ENCODE measurements around the gene ATP1A3. TPM values are rescaled to one million over a fixed set of nuclear protein-coding genes. Genes with fewer than 3 reads are reported as not detected.

ATP1A3 gene
- total RNA-seq, 2 donors from 2014 or later, result 0.69 to 1.0 TPM

GRCh38 chr19:41974652-41975051 lies 19.4 kb downstream of the ATP1A3 start:
- Mint-ChIP-seq H3K4me1 (no peaks in the 10 kb centered on the region), H3K36me3 (ENCODE audit: low read depth) (no peaks in the 10 kb centered on the region), H3K27ac (no peak overlapping the region), H3K4me3 (no peak overlapping the region), H3K27me3 (ENCODE audit: insufficient read depth) (no peaks in the 10 kb centered on the region), H3K9me3 (no peaks in the 10 kb centered on the region)
- no peaks in the 10 kb centered on the region for H3K9me3 ChIP-seq (ENCODE audit: control insufficient read depth, low read length)
- 92 to 96% methylated on average over 7 to 8 of the region's 8 CpGs for WGBS, 2 experiments (ENCODE audit: insufficient coverage in 1 of 2, insufficient read length in 1 of 2)
- no peaks in the 10 kb centered on the region for H3K27me3 ChIP-seq (ENCODE audit: control insufficient read depth, insufficient read depth, low read length, poor library complexity, severe bottlenecking)
- no peak for TF ChIP-seq CTCF (conservative IDR thresholded peaks at IDR 0.05)
- no peak overlapping the region for H3K4me3 ChIP-seq (ENCODE audit: low read length)
- no peak overlapping the region for H3K9ac ChIP-seq (ENCODE audit: extremely low read depth, low read length, poor library complexity, severe bottlenecking)
- no peaks in the 10 kb centered on the region for H3K4me1 ChIP-seq (ENCODE audit: control insufficient read depth, insufficient read depth, low read length)
- no peak for DNase-seq
- no peaks in the 10 kb centered on the region for H3K36me3 ChIP-seq (ENCODE audit: control insufficient read depth, insufficient read depth, low read length)
- no peak overlapping the region for H3K27ac ChIP-seq (ENCODE audit: low read depth, low read length)

- no peaks in the 10 kb centered on the region for H3K27me3 ChIP-seq (ENCODE audit: control insufficient read depth, insufficient read depth, low read length, poor library complexity, severe bottlenecking)
- H3K27ac ChIP-seq (ENCODE audit: low read depth, low read length), result no peak overlapping the region
- H3K4me1 ChIP-seq (ENCODE audit: control insufficient read depth, insufficient read depth, low read length), result no peaks in the 10 kb centered on the region
- WGBS, 2 experiments (ENCODE audit: insufficient coverage in 1 of 2, insufficient read length in 1 of 2), result 91 to 100% methylated on average over 5 to 11 of the region's 11 CpGs
- no peaks in the 10 kb centered on the region for H3K36me3 ChIP-seq (ENCODE audit: control insufficient read depth, insufficient read depth, low read length)
- no peak for DNase-seq
- Mint-ChIP-seq H3K9me3 (no peaks in the 10 kb centered on the region), H3K4me3 (no peak overlapping the region), H3K36me3 (ENCODE audit: low read depth) (no peaks in the 10 kb centered on the region), H3K4me1 (no peaks in the 10 kb centered on the region), H3K27ac (no peak overlapping the region), H3K27me3 (ENCODE audit: insufficient read depth) (peaks cover under 1% of the 10 kb centered on the region)
- TF ChIP-seq CTCF (conservative IDR thresholded peaks at IDR 0.05), result no peak
- no peak overlapping the region for H3K4me3 ChIP-seq (ENCODE audit: low read length)
- no peaks in the 10 kb centered on the region for H3K9me3 ChIP-seq (ENCODE audit: control insufficient read depth, low read length)
- no peak overlapping the region for H3K9ac ChIP-seq (ENCODE audit: extremely low read depth, low read length, poor library complexity, severe bottlenecking)
These were observed 22.7 kb downstream of the ATP1A3 start for GRCh38 chr19:41971363-41971762.

- Histone ChIP-seq H3K4me1 (ENCODE audit: control insufficient read depth, insufficient read depth, low read length) (no peaks in the 10 kb centered on the region), H3K27ac (ENCODE audit: low read depth, low read length) (no peak overlapping the region), H3K36me3 (ENCODE audit: control insufficient read depth, insufficient read depth, low read length) (no peaks in the 10 kb centered on the region), H3K9ac (ENCODE audit: extremely low read depth, low read length, poor library complexity, severe bottlenecking) (no peak overlapping the region), H3K9me3 (ENCODE audit: control insufficient read depth, low read length) (no peaks in the 10 kb centered on the region), H3K4me3 (ENCODE audit: low read length) (no peak overlapping the region), H3K27me3 (ENCODE audit: control insufficient read depth, insufficient read depth, low read length, poor library complexity, severe bottlenecking) (no peaks in the 10 kb centered on the region)
- no peak overlapping the region for H3K4me3 Mint-ChIP-seq
- H3K4me1 Mint-ChIP-seq, result no peaks in the 10 kb centered on the region
- no peaks in the 10 kb centered on the region for H3K36me3 Mint-ChIP-seq (ENCODE audit: low read depth)
- 92 to 97% methylated on average over 11 to 19 of the region's 19 CpGs for WGBS, 2 experiments (ENCODE audit: insufficient coverage in 1 of 2, insufficient read length in 1 of 2)
- no peak for DNase-seq
- H3K9me3 Mint-ChIP-seq, result no peaks in the 10 kb centered on the region
- TF ChIP-seq CTCF (conservative IDR thresholded peaks at IDR 0.05), result no peak
- H3K27me3 Mint-ChIP-seq (ENCODE audit: insufficient read depth), result peaks cover 2% of the 10 kb centered on the region
- H3K27ac Mint-ChIP-seq, result no peak overlapping the region
These were observed 24.1 kb downstream of the ATP1A3 start for GRCh38 chr19:41969772-41970458.
